HG03520 (cell line): ENCODE data around the gene PLEKHH1.

Source experiments
- ATAC-seq: cut with Tn5 transposase; IDR thresholded peaks from one replicate; pipeline ENCODE4 v1.9.1; 2021; ENCODE audit warnings: mild to moderate bottlenecking, moderate library complexity; ENCODE audit not compliant: unreplicated experiment

PLEKHH1 gene

DNA sequence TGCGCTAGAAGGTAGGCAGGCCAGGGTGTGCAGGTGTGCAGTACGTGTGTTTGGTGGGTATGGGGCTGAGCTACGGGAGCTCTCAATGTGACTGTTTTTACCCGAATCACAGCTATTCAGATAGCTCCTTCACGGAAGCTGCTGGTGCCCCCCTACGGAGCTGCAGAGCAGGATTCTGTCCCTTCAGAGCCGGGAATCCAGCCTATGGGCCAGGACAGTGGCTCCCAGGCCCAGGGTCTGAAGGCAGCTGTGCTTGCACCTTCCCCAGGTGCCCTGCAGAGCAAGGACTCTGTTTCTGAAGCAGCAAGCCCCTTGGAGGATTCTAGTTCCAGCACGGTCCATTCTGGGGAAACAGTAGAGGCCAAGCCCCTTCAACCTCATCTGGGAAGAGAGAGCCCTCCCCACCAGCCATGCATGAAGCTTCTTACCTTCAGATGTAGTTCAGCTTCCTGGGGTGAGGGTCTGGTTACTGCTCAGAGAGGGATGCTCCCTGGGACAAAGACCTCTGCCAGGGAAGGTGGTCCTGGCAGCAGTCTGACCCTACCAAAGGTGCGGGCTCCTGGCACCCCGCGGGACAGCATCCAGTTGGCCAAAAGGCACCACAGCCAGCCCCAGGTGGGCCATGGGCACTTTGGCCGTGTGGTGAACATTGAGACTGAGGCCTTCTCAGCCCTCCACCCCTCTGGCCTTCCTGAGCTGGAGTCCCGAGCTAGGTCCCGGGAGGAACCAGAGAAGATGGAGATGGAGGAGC lies 29.1 kb downstream of the PLEKHH1 start:
- no peak for ATAC-seq

- ATAC-seq, result no peak
Measured at GRCh38 chr14:67562776-67563150, 29.7 kb downstream of the PLEKHH1 start.

- no peak for ATAC-seq
Measured at GRCh38 chr14:67564236-67564635, 31.1 kb downstream of the PLEKHH1 start.

GRCh38 chr14:67566908-67567307 lies 33.8 kb downstream of the PLEKHH1 start:
- ATAC-seq, result no peak

- no peak for ATAC-seq
Measured at GRCh38 chr14:67567654-67568053, 34.6 kb downstream of the PLEKHH1 start.

DNA sequence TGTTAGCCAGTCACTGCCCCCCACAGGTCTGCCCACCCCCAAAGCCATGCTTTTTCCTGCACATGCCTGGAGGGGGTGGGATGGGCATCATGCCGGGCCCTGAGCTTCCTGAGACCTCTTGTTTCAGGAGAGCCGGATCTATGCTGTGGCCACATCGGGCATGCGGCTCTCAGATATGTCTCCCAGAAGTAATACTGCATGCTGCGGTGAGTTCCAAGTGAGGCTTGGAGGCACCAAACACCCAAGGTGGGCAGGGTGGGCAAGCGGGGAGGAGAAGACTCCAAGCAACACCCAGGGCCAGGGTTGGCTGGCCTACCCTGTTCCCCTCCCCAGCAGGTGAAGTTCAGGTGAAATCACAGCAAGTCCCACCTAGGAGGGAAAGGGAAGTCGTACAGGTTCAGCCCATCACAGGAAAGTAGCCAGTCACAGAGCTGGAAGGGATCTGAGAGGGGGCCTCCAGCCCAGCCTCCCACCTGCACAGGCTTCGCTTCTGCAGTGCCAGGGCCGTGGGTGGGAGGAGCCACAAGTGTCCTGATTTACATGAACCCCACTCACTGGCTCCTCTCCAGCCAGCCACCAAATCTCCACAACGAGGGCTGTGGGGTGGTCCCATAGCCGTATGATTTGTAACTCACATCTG lies 36.0 kb downstream of the PLEKHH1 start:
- ATAC-seq, result no peak

GRCh38 chr14:67569651-67570290 lies 36.7 kb downstream of the PLEKHH1 start:
- no peak for ATAC-seq

DNA sequence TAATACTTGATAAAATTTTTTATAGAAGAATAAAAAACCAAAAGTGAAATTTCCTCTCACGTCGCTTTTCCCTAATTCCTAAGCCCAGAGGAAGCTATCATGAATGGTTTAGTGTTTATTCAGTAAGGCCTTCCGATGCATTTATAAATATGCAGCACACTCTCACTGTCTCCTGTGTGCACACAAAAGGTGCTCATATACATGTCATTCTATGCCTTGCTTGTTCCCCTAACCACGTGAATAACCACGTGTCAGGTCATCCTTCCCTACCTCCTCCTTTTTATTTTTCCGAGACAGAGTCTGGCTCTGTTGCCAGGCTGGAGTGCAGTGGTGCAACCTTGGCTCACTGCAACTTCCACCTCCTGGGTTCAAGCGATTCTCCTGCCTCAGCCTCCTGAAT lies 37.4 kb downstream of the PLEKHH1 start:
- no peak for ATAC-seq

GRCh38 chr14:67571275-67571990 lies 38.3 kb downstream of the PLEKHH1 start:
- ATAC-seq, result peak; percentile 60

DNA sequence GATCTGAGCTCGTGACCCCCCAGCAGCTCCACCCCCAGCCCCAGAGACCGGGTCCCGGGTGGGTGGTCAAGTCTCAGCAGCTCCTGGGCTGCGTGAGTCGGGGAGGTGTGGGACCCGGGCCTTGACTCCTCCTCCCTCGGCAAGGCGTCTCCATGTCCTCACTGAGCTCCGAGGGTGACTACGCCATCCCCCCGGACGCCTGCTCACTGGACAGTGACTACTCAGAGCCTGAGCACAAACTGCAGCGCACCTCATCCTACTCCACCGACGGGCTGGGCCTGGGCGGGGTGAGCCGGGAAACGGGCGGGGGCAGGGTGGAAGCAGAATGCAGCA lies 38.9 kb downstream of the PLEKHH1 start:
- ATAC-seq, result no peak

- no peak for ATAC-seq
Measured at GRCh38 chr14:67572608-67573007, 39.5 kb downstream of the PLEKHH1 start.

GRCh38 chr14:67573228-67574010 lies 40.3 kb downstream of the PLEKHH1 start:
- ATAC-seq, result no peak

DNA sequence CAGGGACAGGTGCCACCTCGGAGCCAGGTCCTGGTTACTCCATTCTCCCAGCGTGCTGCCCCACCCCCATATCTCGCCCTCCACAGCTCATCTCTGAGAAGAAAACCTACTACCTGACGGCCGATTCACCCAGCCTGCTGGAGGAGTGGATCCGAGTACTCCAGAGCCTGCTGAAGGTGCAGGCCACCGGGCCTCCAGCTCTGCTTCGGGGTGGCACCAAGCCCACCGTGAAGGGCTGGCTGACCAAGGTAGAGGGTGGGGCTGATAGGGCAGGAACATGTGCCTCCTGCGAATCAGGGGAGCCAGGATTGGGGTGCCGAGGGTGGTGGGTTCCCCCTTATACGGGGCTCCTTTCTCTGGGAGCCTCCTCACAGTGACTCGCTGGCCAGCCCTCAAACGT lies 41.1 kb downstream of the PLEKHH1 start:
- ATAC-seq, result no peak

- ATAC-seq, result no peak
Measured at GRCh38 chr14:67574806-67575205, 41.7 kb downstream of the PLEKHH1 start.

DNA sequence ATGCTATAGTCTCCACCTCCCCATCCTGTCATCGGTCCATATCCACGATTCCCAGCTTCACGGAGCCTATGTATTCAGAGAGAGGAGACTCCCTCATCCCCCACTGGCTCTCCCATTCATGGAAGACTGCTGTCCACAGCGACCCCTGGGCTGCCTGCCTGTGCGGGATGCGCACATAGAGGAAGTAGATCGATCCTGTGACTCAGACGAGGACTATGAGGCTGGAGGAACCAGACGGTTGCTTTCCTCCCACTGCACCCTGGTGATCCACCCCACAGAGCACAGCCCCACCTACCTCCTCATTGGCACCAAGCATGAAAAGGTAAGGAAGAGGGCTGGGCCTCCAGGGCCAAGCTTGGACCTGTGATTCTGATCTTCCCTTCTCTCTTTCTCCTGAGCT lies 42.6 kb downstream of the PLEKHH1 start:
- no peak for ATAC-seq

GRCh38 chr14:67576216-67576955 lies 43.3 kb downstream of the PLEKHH1 start:
- no peak for ATAC-seq

GRCh38 chr14:67577181-67577808 lies 44.2 kb downstream of the PLEKHH1 start:
- ATAC-seq, result no peak

DNA sequence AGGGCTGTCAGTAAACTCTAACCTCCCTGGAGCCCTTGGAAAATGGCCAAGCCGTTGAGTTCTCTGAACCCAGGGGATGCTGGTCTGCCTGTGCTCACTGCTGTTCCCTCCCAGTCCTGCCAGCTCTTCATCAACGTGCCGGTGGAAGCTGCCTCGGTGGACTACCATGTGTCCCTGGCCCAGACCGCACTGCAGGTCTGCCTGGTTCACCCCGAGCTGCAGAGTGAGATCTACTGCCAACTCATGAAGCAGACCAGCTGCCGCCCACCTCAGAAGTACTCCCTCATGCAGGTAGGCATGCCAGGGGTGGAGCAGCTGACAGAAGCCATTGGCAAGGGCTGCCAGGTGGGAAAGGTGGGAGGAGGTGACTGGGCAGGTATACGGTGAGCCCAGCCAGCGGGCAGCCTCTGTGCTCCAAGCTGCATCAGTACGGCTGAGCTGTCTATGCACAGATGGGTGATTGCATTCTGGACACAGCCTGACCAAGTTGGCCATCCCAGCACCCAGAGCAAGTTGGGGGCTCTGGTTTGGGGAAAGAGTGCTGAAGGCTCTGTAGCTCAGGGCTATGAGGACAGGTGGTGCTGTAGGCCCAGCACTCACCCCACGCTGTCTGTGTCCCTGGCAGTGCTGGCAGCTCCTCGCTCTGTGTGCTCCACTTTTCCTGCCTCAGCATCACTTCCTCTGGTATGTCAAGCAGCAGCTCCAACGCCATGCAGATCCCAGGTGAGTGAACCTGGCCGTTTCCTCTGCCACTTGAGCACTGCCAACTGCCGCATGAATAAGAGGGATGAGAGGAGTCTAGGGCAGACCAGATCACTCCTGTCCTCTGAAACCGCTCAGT lies 45.0 kb downstream of the PLEKHH1 start:
- no peak for ATAC-seq

GRCh38 chr14:67579040-67579439 lies 46.0 kb downstream of the PLEKHH1 start:
- no peak for ATAC-seq
